Ecto neural progenitor cell (in vitro differentiated cells): Measurements from ENCODE around the gene LTB4R.
A peak's percentile ranks its signal among the peaks of the same experiment; 100 is the strongest.
"Not testable (repeated sequence)": the region's sequence is repeated elsewhere in the genome, so short reads cannot be mapped to it uniquely, and the experiment has no call there.

Experiments used
- DNase-seq: peaks from one replicate; pipeline ENCODE4 v3.0.0-alpha.2; 2018; ENCODE audit warnings: low spot score

Gene LTB4R

DNA sequence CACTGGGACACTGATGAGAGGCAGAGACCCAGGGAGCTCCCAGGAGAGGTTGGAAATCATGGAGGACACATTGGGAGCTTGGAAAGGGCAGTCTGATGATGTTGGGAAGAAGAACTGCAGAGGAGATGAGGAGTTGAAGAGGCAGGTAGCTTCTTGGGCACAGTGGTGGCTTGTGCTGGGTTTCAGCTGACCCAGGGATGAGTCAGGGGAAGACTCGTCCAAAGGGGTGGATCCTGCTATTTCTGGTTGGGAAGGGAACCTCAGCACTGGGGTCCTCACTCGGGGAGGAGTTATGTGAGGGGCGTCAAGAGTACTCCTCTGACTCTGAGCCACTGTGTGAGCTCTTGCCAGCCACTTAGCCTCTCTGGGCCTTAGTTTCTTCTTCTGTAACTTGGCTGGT, 12.0 kb downstream of the LTB4R start:
- DNase-seq: no peak

GRCh38 chr14:24324024-24324423, 12.7 kb downstream of the LTB4R start:
- no peak for DNase-seq

- no peak for DNase-seq
These were observed 13.8 kb downstream of the LTB4R start for GRCh38 chr14:24325041-24325530.

DNA sequence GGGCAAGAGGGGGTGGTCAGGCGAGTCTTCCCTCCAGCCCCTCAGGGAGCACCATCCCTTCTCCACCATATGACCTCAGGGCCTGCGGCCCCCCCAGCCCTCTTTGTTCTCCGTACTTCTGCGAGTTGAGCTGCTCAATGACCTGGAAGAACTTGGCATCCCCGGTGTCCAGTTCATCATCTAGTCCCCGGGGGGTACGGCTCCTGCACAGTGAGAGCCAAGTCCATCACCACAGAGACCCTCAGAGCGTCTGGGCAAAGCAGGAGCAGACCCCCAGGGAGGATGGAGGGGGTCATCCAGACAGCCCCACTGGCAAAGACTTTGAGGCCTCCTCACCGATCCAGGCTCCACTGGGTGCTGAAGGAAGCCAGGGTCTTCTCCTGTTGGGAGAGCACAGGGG, 14.7 kb downstream of the LTB4R start:
- no peak for DNase-seq

GRCh38 chr14:24327303-24327702, 16.0 kb downstream of the LTB4R start:
- DNase-seq: no peak

- not testable (repeated sequence) for DNase-seq
These were observed 16.6 kb downstream of the LTB4R start for GRCh38 chr14:24327914-24328313.

- DNase-seq: no peak
These were observed 17.9 kb downstream of the LTB4R start for GRCh38 chr14:24329073-24329663.

GRCh38 chr14:24329736-24330135, 18.4 kb downstream of the LTB4R start:
- no peak for DNase-seq

DNA sequence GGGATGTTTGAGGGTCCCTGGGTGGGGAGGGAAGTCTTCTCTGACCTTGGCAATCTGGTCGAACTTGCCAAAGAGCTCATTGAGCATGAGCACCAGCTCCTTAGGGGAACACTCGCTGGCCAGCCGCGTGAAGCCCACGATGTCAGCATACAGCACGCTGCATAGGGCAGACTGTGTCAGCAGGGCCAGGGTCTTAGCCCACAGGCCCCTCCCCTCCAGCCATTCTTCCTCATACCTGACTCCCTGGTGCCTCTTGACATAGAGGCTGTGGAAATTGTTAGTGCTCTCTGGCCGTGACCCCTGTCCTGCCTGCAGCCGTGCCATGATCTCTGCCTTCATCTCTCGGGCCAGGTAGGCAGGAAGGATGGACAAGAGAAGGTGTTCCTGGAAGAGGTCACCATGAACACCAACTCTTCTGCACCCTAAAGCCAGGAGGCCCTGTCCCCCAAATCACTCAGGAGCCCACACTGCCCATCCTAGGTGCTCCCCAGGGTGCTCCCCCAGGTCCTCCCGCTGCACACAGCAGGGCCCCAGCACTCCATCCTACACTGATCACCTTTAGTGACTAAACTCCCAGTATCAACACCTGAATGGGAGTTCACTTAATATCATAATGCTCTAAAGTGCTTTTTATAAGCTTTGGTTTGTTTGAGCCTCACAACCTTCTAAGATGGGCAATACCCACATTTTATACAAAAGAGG, 19.8 kb downstream of the LTB4R start:
- DNase-seq: no peak

DNA sequence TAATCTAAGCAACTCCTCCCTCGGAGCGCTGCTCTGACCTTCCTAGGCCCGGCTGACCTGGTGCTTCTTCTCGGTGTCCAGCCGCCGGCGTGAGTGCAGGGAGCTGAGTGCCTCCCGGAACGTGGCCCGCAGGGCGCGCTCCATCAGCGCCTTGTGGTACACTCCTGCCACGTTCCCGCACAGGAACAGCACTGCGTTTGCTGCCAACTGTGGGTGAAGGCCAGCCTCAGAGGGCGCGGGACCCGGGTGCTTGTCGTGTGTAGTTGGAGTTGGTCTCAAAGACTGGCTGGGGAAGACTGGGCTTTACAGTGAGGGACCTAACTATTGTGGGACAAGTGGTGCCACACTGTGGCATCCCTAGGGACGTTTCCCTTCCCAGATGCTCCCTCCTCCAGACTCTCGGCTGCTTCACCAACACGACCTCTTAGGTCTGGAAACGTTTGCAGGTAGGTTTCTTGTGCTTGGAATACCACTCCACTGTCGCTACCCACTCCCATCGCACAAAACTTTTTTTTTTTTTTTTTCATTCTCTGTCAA, 20.5 kb downstream of the LTB4R start:
- DNase-seq: no peak

GRCh38 chr14:24332268-24332993, 21.1 kb downstream of the LTB4R start:
- DNase-seq: peak; percentile 75

DNA sequence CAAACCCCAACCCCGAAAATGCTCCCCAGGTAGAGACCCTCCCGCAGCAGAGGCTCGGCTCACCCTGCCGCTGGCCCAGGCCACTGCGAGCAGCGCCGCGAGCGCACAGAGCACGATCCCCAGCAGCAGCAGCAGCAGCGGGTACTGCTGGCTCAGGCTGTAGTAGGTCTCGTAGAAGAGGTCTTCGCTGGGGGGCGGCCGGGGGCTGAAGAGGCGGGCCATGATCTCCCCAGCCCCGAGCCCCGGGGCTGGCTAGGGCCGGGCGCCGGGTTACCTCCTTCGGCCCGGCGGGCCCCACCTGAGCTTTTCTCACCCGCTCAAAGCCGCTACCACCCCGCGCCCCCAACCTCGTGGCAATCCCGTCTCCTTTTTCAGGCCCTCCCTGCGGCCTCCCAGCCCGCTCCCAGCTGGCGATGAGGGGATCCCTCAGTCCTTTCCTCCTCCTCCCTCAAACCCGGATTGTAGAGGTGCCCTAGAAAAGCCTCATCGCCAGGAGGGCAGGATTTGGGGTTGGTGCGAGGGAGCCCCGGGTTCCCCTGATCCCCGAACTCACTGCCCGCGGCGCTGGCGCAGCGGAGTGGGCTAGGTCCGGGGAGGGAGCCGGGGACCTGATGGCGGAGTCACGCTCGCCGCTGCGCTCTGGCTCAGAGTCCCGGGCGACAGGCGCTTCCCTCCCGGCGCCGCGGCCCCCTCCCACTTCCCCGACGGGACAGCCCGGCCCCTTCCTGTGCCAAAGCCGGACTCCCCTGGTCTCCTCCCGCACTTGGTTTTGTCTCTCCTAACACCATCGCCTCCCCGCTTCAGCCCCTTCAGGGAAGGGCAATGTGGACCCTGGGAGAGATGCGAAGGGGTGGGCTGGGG, 23.4 kb downstream of the LTB4R start, which contains the start of gene ADCY4:
Gene ADCY4 (minus strand): TSS at position 641 of the 861 bp plus-strand sequence. CDS start 419 bp downstream, at position 222.
- DNase-seq: no peak

GRCh38 chr14:24335461-24336171, 24.3 kb downstream of the LTB4R start:
- DNase-seq: no peak

- no peak for DNase-seq
These were observed 26.0 kb downstream of the LTB4R start for GRCh38 chr14:24337144-24337823.

DNA sequence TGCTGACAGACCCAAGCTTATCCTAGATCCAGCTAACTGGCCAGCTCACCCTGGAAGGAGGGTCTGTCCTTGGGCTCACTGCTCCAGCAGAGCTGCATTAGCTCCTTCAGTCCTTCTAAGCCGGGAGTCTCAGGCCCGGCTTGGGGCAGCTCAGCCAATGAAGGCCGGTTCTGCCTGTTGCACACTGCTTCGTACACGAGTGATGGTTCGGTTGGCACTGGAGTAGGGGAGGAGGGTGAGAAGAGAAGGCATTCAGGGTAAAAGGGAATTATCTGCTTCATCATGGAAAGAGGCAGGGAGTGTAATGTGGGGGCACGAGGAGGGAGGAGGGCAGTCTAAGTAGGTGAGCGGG, 26.5 kb downstream of the LTB4R start:
- DNase-seq: no peak

DNA sequence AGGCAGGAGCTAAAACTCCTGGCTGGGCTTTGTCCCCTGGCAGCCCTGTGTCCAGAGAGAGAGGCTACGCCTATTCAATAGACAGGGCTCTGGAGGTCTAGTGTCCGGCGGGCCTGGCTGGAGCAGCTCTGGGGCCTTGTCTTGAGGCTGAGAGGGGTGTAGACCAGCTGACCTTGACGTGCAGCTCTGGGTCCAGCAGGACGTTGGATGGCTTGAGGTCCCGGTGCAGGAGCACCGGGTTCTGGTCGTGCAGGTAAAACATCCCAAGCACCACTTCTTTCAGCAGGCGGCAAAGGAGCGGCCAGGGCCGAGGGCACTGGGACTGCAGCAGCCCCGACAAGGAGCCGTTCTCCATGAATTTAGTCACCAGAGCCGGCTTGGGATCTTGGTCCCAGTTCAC, 27.5 kb downstream of the LTB4R start:
- no peak for DNase-seq

DNA sequence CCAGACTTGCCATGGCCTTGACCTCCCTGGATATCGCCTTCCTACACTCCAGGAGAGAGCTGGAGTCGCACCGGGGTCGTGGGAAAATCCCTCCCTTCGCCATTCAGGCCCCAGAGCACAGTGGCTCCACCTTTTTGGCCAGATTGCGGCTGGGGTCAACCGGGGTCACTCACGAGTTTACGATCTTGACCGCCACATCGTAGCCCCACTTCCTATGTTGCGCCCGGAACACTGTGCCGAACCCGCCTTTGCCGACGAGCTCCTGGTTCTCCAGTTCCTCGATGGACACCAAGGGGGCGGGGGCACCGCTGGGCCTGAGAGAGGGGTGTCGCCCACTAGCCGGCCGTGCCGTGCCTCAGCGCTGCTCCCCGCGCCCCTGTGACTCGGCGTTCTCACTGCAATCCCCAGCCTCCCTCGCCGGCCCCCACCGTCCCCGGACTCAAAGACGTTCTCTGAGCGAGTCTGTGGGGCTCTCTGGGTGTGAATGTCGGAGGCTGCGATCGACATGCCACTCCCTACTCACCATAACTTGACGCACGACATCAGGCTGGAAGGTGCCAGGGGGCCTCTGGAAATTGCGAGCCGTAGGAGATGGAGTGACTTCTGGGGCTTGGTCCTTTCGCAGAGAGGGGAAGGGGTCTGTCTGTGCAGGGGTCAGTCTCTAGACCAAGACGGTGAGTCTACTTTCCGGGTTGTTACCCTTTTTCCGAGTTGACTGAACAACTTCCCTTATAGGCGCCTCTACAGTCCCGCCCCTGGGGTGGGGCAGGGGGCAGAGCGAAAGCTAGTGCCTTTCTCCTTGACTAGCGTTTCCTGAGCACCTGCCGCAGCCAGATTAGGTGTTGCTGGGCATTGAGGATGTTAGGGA, 28.2 kb downstream of the LTB4R start, which contains the start of gene RIPK3:
Gene RIPK3 (minus strand): TSS at position 708 of the 868 bp plus-strand sequence. CDS start 165 bp downstream, at position 543.
- DNase-seq: no peak

- DNase-seq: no peak
These were observed 29.3 kb downstream of the LTB4R start for GRCh38 chr14:24340606-24341005.

DNA sequence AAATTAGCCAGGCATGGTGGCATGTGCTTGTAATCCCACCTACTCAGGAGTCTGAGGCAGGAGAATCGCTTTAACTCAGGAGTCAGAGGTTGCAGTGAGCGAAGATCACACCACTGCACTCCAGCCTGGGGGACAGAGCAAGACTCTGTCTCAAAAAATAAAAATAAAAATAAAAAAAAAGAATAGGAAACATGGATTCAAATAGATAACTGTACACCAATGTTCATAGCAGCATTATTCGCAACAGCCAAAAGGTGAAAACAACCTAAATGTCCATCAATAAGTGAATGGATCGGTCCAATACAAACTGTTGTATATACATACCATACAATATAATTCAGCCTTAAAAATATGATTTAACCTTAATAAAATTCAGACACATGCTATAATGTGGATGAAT, 31.6 kb downstream of the LTB4R start:
- DNase-seq: no peak
